Naive thymus-derived CD4-positive, alpha-beta T cell (primary cell): Measurements from ENCODE around the gene ZFAND2B. TPM values are rescaled to one million over a fixed set of nuclear protein-coding genes. Genes with fewer than 3 reads are reported as not detected.

Experiments
- ATAC-seq: fragments of 150-1000 bp; cut with Tn5 transposase; 2 replicates; pipeline ENCODE4 v1.10.0; 2021; ENCODE audit warnings: mild to moderate bottlenecking, moderate library complexity
- CTCF ChIA-PET: fragments of 350-600 bp; sonication (Branson Sonifier 250); formaldehyde crosslinking; loops from one replicate; lab custom pipeline; 2021; ENCODE audit warnings: antibody characterized with exemption; lab: Charles Lee
- POLR2A ChIA-PET: fragments of 350-600 bp; sonication (Branson Sonifier 250); formaldehyde crosslinking; loops from one replicate; lab custom pipeline; 2021; ENCODE audit warnings: antibody characterized with exemption, inconsistent platforms; lab: Charles Lee
- DNase-seq, 9 donors: peaks; one replicate each; pipeline versions ENCODE4 v3.0.0 to v3.0.0-alpha.2; 2020 to 2022; ENCODE audit warnings: mixed read lengths in 1 of 9
- H3K27ac ChIP-seq: one replicate; pipeline ENCODE4 v1.7.0; 2013; ENCODE audit warnings: mild to moderate bottlenecking, low read depth, low read length, moderate library complexity
- H3K27me3 ChIP-seq, 2 donors: one replicate each; pipeline ENCODE4 v1.7.0; 2013; ENCODE audit warnings: low read length in 2 of 2, mild to moderate bottlenecking in 2 of 2, moderate library complexity in 2 of 2; ENCODE audit not compliant: control insufficient read depth in 2 of 2, insufficient read depth in 2 of 2
- H3K36me3 ChIP-seq, 3 experiments: 1 replicate in 2 of 3; 2 replicates in 1 of 3; pipeline ENCODE4 v1.7.0; 2013; ENCODE audit warnings: low read length in 3 of 3, mild to moderate bottlenecking in 3 of 3, moderate library complexity in 1 of 3; ENCODE audit not compliant: insufficient read depth in 3 of 3, control insufficient read depth in 2 of 3
- H3K4me1 ChIP-seq, 2 donors: one replicate each; pipeline ENCODE4 v1.7.0; 2013; ENCODE audit warnings: low read length in 2 of 2, mild to moderate bottlenecking in 2 of 2, moderate library complexity in 1 of 2; ENCODE audit not compliant: control insufficient read depth in 2 of 2, insufficient read depth in 2 of 2
- H3K4me3 ChIP-seq: 2 replicates; pipeline ENCODE4 v1.7.0; 2013; ENCODE audit warnings: mild to moderate bottlenecking, low read length
- H3K9me3 ChIP-seq, 3 experiments: 1 replicate in 2 of 3; 2 replicates in 1 of 3; pipeline ENCODE4 v1.7.0; 2013; ENCODE audit warnings: low read length in 3 of 3; ENCODE audit not compliant: control insufficient read depth in 2 of 3
- H3K27ac Mint-ChIP-seq, 9 donors: one replicate each; pipeline ENCODE4 v1.8.0; 2020 to 2022; ENCODE audit warnings: mixed read lengths in 9 of 9, mild to moderate bottlenecking in 8 of 9, moderate library complexity in 5 of 9, inconsistent platforms in 2 of 9
- H3K27me3 Mint-ChIP-seq, 5 donors: one replicate each; pipeline ENCODE4 v1.8.0; 2021 to 2022; ENCODE audit warnings: mixed read lengths in 5 of 5, mild to moderate bottlenecking in 1 of 5
- H3K36me3 Mint-ChIP-seq, 5 donors: one replicate each; pipeline ENCODE4 v1.8.0; 2020 to 2022; ENCODE audit warnings: mixed read lengths in 5 of 5, mild to moderate bottlenecking in 3 of 5, inconsistent platforms in 1 of 5
- H3K4me1 Mint-ChIP-seq, 7 donors: one replicate each; pipeline ENCODE4 v1.8.0; 2020 to 2022; ENCODE audit warnings: mixed read lengths in 7 of 7, mild to moderate bottlenecking in 3 of 7, inconsistent platforms in 1 of 7
- H3K4me3 Mint-ChIP-seq, 10 donors: one replicate each; pipeline ENCODE4 v1.8.0; 2020 to 2022; ENCODE audit warnings: mild to moderate bottlenecking in 10 of 10, mixed read lengths in 10 of 10, moderate library complexity in 6 of 10, inconsistent platforms in 2 of 10
- H3K9me3 Mint-ChIP-seq, 11 donors: one replicate each; pipeline ENCODE4 v1.8.0; 2020 to 2022; ENCODE audit warnings: mixed read lengths in 11 of 11, mild to moderate bottlenecking in 4 of 11, inconsistent platforms in 1 of 11, moderate library complexity in 1 of 11
- intact Hi-C, 2 donors: fragments of 100-400 bp; cut with micrococcal nuclease; formaldehyde crosslinking; loops; one replicate each; pipeline ENCODE4 v1.15.1; 2023
- polyA plus RNA-seq, 2 donors: library from polyadenylated mRNA; unstranded; fragments of 300-500 nt; fragmentation: Illumina TruSeq; gene quantifications; one replicate each; pipeline ENCODE4 v1.2.3, GENCODE V29; 2021
- total RNA-seq, 6 experiments: library from RNA in 5 of 6; stranded (reverse) in 5 of 6; gene quantifications; 1 replicate in 5 of 6; 2 replicates in 1 of 6; pipeline ENCODE4 v1.2.3 and lab custom pipeline; 2021 to 2026

ZFAND2B gene
- total and polyA plus RNA-seq, 7 experiments from 2014 or later = 50.1 to 90.7 (median 72.4) TPM

- no peak for ATAC-seq
- Mint-ChIP-seq H3K9me3 (peaks cover 0 to 9% (median 0%) of the 10 kb centered on the region in 11 donors), H3K27me3 (peaks cover 0 to 2% (median 0%) of the 10 kb centered on the region in 5 donors), H3K4me3 (peak overlapping the region; percentile 82 to 100 (median 93)), H3K27ac (peak overlapping the region; percentile 88 to 99 (median 97)), H3K36me3 (peaks cover 2 to 39% (median 28%) of the 10 kb centered on the region in 5 donors), H3K4me1 (peaks cover 31 to 79% (median 65%) of the 10 kb centered on the region in 7 donors)
- H3K9me3 ChIP-seq = no peaks in the 10 kb centered on the region
- intact Hi-C loops = loop anchor here (1.0 to 5.0 kb wide), 12 partner anchors 7 to 1029 kb away; partner anchors contain the start of genes ANKZF1 (in 2 of the 2), ATG9A (in 2 of the 2), STK11IP (in 2 of the 2) and TUBA4A (in 2 of the 2)
- peak overlapping the region; percentile 92 for H3K4me3 ChIP-seq
- H3K36me3 ChIP-seq = peaks cover 11 to 22% (median 11%) of the 10 kb centered on the region in 3 experiments
- no peaks in the 10 kb centered on the region for H3K27me3 ChIP-seq
- peak overlapping the region; percentile 89 for H3K27ac ChIP-seq
- ChIA-PET CTCF (interaction anchor here (0.8 to 2.4 kb wide), 6 partner anchors 9 to 49 kb away, joined by 3 to 15 read pairs (median 4); partner anchors contain the start of genes TUBA4A and TUBA4B), POLR2A (interaction anchor here (0.5 to 21.0 kb wide), 14 partner anchors 4 to 679 kb away, joined by 3 to 575 read pairs (median 8); partner anchors contain the start of genes ABCB6, ANKZF1, ATG9A and CNPPD1)
- H3K4me1 ChIP-seq = peaks cover 57 to 58% of the 10 kb centered on the region in 2 donors
- DNase-seq = peak in 3 of 9 donors; percentile 12 to 39 (median 18)
Measured at GRCh38 chr2:219245899-219246230, 39.3 kb downstream of the ZFAND2B start.

GRCh38 chr2:219246559-219246958 lies 40.0 kb downstream of the ZFAND2B start:
- Mint-ChIP-seq H3K27me3 (peaks cover 0 to 2% (median 0%) of the 10 kb centered on the region in 5 donors), H3K4me1 (peaks cover 37 to 86% (median 69%) of the 10 kb centered on the region in 7 donors), H3K9me3 (peaks cover 0 to 9% (median 0%) of the 10 kb centered on the region in 11 donors), H3K4me3 (peak overlapping the region; percentile 82 to 100 (median 92)), H3K27ac (peak overlapping the region; percentile 88 to 99 (median 97)), H3K36me3 (peaks cover 5 to 46% (median 35%) of the 10 kb centered on the region in 5 donors)
- POLR2A ChIA-PET = interaction anchor here (0.5 to 21.0 kb wide), 9 partner anchors 3 to 679 kb away, joined by 3 to 575 read pairs (median 13); partner anchors contain the start of genes ANKZF1, ATG9A, CNPPD1 and DNAJB2
- intact Hi-C loops = loop anchor here (5.0 kb wide), 4 partner anchors 351 to 1029 kb away; partner anchors contain the start of genes STK11IP (in 2 of the 2), ARPC2 (in 1 of the 2), CTDSP1 (in 1 of the 2) and TTLL4 (in 1 of the 2)
- Histone ChIP-seq H3K9me3 (no peaks in the 10 kb centered on the region), H3K4me1 (peaks cover 64 to 65% of the 10 kb centered on the region in 2 donors), H3K27me3 (no peaks in the 10 kb centered on the region), H3K36me3 (peaks cover 11 to 29% (median 17%) of the 10 kb centered on the region in 3 experiments), H3K4me3 (peak overlapping the region; percentile 65), H3K27ac (peak overlapping the region; percentile 89)
- ATAC-seq (no peak), DNase-seq (no peak)
- CTCF ChIA-PET = interaction anchor here (0.8 to 2.4 kb wide), 3 partner anchors 8 to 32 kb away, joined by 3 to 15 read pairs (median 4); partner anchors contain the start of genes TUBA4A and TUBA4B

- Mint-ChIP-seq H3K4me3 (peak overlapping the region; percentile 75 to 100 (median 90)), H3K27ac (peak overlapping the region; percentile 88 to 99 (median 97)), H3K27me3 (peaks cover 0 to 2% (median 0%) of the 10 kb centered on the region in 5 donors), H3K9me3 (peaks cover 0 to 9% (median 0%) of the 10 kb centered on the region in 11 donors), H3K4me1 (peaks cover 44 to 88% (median 80%) of the 10 kb centered on the region in 7 donors), H3K36me3 (peaks cover 5 to 58% (median 36%) of the 10 kb centered on the region in 5 donors)
- Histone ChIP-seq H3K9me3 (no peaks in the 10 kb centered on the region), H3K27ac (peak overlapping the region; percentile 89), H3K4me1 (peaks cover 72% of the 10 kb centered on the region in 2 donors), H3K27me3 (no peaks in the 10 kb centered on the region), H3K4me3 (peak overlapping the region; percentile 65), H3K36me3 (peaks cover 11 to 36% (median 17%) of the 10 kb centered on the region in 3 experiments)
- intact Hi-C loops = loop anchor here (1.0 to 5.0 kb wide), 6 partner anchors 31 to 1031 kb away; partner anchors contain the start of genes STK11IP (in 2 of the 2), ARPC2 (in 1 of the 2), CTDSP1 (in 1 of the 2) and DNAJB2 (in 1 of the 2)
- CTCF ChIA-PET = interaction anchor here (1.0 to 2.9 kb wide), 8 partner anchors 19 to 72 kb away, joined by 3 to 14 read pairs (median 6); partner anchors contain the start of genes ANKZF1, ATG9A, CNPPD1 and DNAJB2
- DNase-seq (peak in 8 of 9 donors; percentile 53 to 85 (median 80)), ATAC-seq (peak; percentile 76)
- POLR2A ChIA-PET = interaction anchor here (0.6 to 14.3 kb wide), 9 partner anchors 12 to 89 kb away, joined by 3 to 575 read pairs (median 27); partner anchors contain the start of genes ABCB6, ANKZF1, ATG9A and CNPPD1
Measured at GRCh38 chr2:219247678-219248642, 41.4 kb downstream of the ZFAND2B start.

GRCh38 chr2:219248845-219249202 lies 42.2 kb downstream of the ZFAND2B start:
- Mint-ChIP-seq H3K9me3 (peaks cover 0 to 10% (median 0%) of the 10 kb centered on the region in 11 donors), H3K27me3 (peaks cover 0 to 2% (median 0%) of the 10 kb centered on the region in 5 donors), H3K27ac (peak overlapping the region; percentile 88 to 99 (median 97)), H3K4me3 (peak overlapping the region; percentile 82 to 100 (median 92)), H3K4me1 (peaks cover 44 to 81% (median 80%) of the 10 kb centered on the region in 7 donors), H3K36me3 (peaks cover 5 to 58% (median 36%) of the 10 kb centered on the region in 5 donors)
- Histone ChIP-seq H3K36me3 (peaks cover 11 to 43% (median 17%) of the 10 kb centered on the region in 3 experiments), H3K4me3 (peak overlapping the region; percentile 65), H3K9me3 (no peaks in the 10 kb centered on the region), H3K4me1 (peaks cover 72% of the 10 kb centered on the region in 2 donors), H3K27ac (peak overlapping the region; percentile 89), H3K27me3 (no peaks in the 10 kb centered on the region)
- DNase-seq = no peak
- ChIA-PET CTCF (interaction anchor here (0.8 to 2.9 kb wide), 10 partner anchors 19 to 139 kb away, joined by 3 to 14 read pairs (median 5); partner anchors contain the start of genes ANKZF1, ATG9A, CNPPD1 and DNAJB2), POLR2A (interaction anchor here (0.9 to 14.3 kb wide), 15 partner anchors 10 to 357 kb away, joined by 3 to 575 read pairs (median 11); partner anchors contain the start of genes ABCB6, ANKZF1, ATG9A and CNPPD1)
- ATAC-seq = no peak
- intact Hi-C loops = loop anchor here (5.0 kb wide), 4 partner anchors 348 to 1032 kb away; partner anchors contain the start of genes STK11IP (in 2 of the 2), ARPC2 (in 1 of the 2), CTDSP1 (in 1 of the 2) and TTLL4 (in 1 of the 2)

- Mint-ChIP-seq H3K4me1 (peaks cover 44 to 79% (median 76%) of the 10 kb centered on the region in 7 donors), H3K9me3 (peaks cover 0 to 10% (median 0%) of the 10 kb centered on the region in 11 donors), H3K36me3 (peaks cover 5 to 58% (median 36%) of the 10 kb centered on the region in 5 donors), H3K27me3 (peaks cover 0 to 2% (median 0%) of the 10 kb centered on the region in 5 donors), H3K27ac (peak overlapping the region; percentile 88 to 99 (median 97)), H3K4me3 (peak overlapping the region; percentile 82 to 100 (median 92))
- DNase-seq (peak in 8 of 9 donors; percentile 36 to 63 (median 53)), ATAC-seq (no peak)
- Histone ChIP-seq H3K27me3 (no peaks in the 10 kb centered on the region), H3K4me1 (peaks cover 72% of the 10 kb centered on the region in 2 donors), H3K27ac (peak overlapping the region; percentile 89), H3K9me3 (no peaks in the 10 kb centered on the region), H3K36me3 (peaks cover 11 to 48% (median 17%) of the 10 kb centered on the region in 3 experiments), H3K4me3 (peak overlapping the region; percentile 65)
- POLR2A ChIA-PET = interaction anchor here (0.9 to 14.3 kb wide), 15 partner anchors 9 to 358 kb away, joined by 3 to 575 read pairs (median 11); partner anchors contain the start of genes ABCB6, ANKZF1, ATG9A and CNPPD1
- intact Hi-C loops = loop anchor here (5.0 kb wide), 4 partner anchors 348 to 1032 kb away; partner anchors contain the start of genes STK11IP (in 2 of the 2), ARPC2 (in 1 of the 2), CTDSP1 (in 1 of the 2) and TTLL4 (in 1 of the 2)
- CTCF ChIA-PET = interaction anchor here (0.5 to 2.9 kb wide), 12 partner anchors 8 to 139 kb away, joined by 3 to 14 read pairs (median 4); partner anchors contain the start of genes ANKZF1, ATG9A and DNPEP
Measured at GRCh38 chr2:219249203-219249980, 42.8 kb downstream of the ZFAND2B start.
